ENCODE measurements around the gene FLRT3.

The FLRT3 gene

DNA sequence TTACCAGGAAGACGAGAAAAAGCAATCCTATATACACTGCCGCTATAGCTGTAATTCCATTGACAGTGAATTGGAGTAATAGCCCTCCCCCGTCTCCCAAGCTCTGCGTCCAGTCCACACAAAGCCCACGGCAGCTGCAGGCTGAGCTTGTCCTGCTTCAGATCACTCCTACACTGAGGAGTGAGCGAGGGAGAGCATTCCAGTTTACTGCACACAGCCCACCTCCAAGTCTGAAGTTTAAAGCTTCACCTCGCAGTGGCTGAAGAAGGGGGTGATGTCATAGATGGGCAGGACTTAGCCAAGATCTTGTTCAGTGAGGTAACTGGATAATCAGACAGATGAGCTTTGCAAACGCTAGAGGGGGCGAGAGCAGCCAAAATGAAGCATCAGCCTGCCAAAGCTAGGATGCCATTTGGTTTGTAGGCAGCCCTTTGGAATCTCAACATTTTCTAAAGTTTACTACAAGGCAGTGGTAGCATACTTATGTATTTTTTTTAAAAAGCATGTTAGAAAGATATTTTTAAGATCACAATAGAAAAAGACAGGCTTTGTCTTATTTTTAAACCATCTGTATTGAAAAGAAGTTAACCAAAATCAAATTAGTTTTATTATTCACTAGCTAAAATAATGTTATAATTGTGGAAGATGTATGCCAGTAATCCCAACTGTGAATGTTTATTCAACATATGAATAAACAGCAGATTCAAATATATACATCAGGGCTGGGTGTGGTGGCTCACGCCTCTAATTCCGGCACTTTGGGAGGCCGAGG lies at the start of gene FLRT3:
Gene FLRT3, minus strand, starts transcription at position 213 of the 772 bp plus-strand sequence. CDS start 10,106 bp downstream, outside the sequence.
- peak; percentile 99 for DNase-seq

DNA sequence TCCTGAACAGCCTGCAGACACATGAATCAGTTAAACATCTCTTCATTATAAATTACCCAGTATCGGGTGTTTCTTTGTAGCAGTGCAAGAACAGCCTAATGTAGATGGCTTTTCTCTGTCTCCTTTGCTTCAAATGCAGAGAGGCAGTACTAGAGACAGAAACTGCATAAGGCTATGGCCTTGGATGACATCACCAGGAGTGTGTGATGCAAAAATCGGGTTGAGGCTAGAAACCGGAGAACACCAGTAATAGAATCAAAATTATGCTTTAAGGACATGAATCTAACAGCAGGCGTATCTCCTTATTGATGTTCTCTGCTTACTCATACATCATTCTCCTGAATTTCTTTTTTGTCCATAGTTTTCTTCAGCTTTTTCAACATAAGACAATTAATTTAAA lies 49.3 kb upstream of the FLRT3 start:
- DNase-seq: peak; percentile 33

DNA sequence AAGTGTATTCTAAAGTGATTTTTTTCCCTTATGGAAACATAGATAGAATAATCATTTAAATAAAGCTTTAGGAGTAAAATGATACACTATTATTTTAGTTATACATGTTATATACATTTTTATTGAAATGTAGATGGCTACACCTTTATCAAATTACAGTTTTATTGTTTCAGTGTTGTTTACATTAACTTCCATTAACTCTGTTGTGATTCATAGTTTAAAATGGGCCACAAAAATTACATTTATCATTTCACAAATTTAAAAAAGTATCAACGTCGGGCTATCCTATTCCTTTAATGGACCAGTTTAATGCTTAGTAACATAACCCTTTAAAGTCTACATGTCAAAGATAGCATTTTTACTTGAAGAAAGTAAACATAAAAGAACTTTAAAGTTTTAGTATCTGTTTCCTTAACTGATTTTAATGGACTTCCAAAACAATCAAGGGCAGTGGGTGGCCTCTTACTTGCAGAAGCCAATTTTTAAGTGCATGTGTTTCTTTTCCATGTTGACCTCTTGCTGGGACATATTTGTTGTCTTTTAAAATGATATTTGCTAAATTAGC lies 47.8 kb upstream of the FLRT3 start:
- DNase-seq: peak; percentile 78

DNA sequence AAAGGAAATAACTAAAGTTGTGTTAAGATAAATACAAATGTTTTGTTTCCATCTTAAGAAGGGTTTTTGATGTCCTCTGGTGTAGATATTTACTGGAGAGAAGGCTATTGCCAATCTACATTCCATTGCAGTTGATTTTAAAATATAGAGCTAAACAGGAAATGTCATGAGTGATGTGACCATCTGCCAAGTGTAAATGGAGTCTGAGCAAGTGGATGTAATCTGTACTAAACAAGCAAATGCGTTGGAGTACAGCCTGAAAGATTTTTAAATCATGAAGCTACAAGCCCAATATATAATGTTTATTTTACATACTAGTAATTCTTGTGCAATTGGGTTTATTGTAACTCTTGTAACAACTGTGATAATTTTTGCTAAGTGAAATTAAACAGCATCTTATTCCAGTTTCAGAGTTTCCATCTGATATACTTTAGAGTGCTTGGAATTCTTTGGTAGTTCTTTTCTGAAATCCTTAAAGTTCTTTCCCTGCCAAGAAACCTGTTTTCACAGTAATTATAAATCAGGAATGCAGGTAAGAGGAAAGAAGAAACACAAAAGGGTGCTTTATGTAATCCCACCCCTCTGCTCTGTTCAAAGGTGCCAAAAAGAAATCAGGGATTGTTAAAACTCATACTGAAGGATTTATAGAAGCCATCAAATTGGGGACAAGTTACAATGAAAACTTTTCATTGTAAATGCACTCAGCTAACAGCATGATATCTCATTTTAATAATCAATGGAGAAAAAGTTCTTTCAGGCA lies 47.2 kb upstream of the FLRT3 start:
- peak; percentile 78 for DNase-seq

DNA sequence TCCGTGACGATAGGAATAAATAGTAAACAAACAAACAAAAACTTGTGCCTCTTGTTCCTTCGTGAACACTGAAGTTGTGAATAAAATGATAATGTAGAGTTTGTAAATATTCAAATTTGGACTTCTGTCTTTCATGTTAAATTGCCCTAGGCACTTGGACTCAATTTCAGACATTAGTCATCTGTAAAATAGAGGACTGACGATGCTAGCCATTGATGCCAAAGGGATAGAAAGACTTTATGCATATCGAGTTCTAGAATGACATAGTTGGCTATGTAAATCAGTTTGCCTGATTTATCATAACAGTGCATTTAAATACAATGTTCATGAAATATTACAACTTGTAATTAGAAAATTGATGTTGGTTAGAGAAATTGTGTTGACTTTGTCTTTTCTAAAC lies 45.9 kb upstream of the FLRT3 start:
- DNase-seq: peak; percentile 57

DNA sequence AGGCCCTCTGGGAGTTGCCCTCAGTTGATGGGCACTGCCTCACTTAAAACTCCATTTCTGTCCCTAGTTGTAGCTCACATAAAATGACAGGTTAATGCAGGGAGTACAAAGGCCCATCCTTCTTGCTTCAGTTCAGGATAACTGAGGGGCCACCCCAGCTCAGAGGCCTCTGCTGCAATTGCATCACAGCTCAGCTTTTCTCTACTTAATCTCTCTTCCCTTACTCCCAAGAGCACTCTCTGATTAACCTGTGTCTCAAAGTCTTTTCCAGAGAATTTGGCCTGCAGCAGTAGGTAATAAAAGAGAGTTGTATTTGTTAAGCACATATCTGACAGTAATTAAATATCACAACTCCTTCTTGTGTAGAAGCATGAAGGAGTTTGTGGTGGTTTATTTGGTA lies 40.9 kb upstream of the FLRT3 start:
- peak; percentile 66 for DNase-seq

DNA sequence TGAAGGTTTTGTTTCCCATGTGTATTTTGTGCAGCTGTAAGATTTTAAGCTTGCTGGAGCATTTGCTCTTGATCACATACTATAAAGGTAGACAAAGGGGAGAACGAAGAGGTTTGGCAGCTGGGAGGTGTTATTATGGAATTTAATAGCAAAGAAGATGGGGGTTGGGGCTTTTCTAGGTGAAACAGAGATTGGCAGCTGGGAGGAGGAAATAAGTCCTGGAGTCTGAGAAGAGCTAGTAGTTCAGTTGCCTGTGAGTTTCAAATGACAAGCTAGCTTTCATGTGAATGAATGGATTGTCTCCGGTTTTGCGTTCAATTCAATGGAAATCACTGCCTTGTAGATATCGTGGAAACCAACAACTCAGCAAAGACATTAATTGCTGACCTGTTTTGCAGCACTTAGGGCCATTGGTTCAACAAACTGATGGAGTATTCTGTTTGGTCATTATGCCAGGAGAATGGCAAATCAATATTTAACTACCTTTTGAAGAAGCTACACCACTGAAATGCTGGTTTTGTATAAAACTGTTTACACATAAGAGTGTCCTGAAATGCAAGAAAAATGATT lies 38.1 kb upstream of the FLRT3 start:
- DNase-seq: peak; percentile 94

DNA sequence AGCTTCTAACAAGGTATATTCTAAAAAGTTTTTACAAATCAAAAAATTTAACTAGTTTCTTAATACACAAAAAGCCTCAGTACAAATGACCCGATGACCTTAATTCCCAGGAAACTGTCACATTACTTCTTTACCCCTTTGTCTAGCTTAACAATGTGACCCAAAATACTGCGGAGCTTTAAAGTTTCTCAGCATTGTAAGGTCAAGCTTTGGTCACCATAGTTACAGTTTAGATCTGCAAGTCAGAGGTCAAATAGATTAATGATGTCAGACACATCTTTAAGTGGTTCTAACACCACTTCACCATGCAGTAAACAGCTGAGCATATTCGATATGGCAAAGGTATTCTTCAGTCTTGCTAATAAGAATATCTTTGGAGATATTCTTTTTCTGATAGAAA lies 36.8 kb upstream of the FLRT3 start:
- DNase-seq: peak; percentile 18

DNA sequence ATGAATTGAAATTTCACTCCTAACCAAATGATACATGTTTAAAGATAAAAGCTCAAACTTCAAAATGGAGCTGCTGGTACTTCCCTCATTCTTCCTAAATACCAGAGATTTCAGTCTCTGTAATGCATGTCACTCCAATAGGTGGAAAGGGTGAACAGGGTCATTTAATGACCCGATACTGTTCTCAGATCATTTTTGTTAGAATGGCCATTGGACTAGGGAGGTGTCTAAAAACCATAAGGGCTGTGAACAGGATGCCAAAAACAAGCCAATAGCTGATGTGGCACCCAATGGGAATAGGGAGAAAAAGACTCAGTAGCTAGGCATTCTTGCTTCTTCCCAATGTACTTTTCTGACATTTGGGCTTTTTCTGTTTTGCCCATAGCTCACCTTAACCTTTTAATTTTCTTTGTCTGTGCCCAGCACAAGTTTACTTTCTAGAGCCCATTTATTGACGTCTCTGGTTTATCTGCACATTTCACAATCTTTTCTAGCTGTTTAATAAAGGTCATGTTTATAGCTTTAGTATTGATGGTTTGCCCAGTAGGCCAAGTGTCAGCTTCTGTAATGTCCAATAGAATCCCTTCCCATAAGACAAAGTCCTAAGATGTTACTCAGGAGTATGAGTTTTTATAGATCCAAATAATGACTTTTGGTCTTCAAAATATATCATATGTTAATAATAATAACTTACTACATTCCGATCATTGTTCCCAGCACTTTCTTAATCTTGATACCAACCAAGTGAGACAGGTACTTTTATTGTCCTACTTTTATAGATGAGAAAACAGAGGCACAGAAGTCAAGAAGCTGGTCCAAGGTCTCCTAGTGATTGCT lies 24.3 kb upstream of the FLRT3 start:
- no peak for DNase-seq

DNA sequence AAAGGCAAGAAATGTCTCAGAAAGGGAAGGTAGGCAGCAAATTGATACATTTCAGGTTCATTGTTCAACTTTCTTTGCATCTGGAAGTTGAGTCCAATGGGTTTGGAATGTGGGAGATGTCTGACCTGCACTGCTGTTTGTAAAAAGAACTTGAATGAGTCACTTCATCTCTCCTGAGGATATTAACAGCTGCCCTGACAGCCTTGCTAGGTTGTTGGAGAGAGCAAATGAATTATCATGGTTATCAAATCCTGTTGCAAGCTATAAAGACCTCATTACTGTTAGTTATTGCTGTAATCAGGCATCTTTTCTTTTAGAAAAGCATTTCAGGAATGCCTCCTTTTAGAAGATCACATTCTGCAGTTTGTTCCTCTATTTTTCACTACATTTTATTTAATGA lies 23.0 kb upstream of the FLRT3 start:
- peak; percentile 22 for DNase-seq

DNA sequence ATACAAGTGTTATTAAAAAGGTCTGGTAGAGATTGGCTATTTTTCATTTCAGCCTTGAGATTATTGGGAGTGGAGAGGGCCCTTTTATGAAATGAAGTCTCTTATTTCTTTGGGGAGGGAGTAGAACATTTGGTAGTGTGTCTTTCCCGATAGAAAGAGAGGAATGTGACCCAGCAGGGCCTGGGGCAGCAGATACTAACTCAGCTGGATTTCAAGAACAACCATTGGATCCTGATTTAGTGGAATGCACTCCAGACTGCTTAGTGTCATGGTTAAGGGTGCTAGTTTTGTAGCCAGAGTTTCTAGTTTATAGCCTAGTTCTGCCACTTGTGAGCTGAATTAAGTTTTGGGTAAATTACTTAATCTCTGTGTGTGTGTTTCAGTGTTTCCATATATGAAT lies 18.4 kb upstream of the FLRT3 start:
- no peak for DNase-seq

DNA sequence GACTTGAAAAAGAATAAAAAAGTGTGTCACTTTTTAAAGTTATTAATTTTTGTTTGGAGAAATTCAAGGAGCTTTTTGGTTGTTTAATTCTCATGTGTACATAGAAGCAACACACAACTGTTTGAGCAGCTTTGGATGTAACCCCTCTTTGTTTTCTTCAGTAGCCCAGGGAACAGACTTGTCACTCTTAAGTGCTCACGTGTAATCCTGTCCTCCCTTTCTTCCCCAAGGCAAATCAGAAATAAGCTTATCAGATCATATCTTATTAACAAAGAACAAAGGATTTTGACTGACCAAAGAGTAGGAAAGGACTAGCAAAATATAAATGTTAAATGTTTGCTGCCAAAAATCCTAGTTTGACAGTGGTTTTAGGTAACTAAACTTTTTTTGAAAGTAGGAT lies 7.3 kb upstream of the FLRT3 start:
- DNase-seq: peak; percentile 45

DNA sequence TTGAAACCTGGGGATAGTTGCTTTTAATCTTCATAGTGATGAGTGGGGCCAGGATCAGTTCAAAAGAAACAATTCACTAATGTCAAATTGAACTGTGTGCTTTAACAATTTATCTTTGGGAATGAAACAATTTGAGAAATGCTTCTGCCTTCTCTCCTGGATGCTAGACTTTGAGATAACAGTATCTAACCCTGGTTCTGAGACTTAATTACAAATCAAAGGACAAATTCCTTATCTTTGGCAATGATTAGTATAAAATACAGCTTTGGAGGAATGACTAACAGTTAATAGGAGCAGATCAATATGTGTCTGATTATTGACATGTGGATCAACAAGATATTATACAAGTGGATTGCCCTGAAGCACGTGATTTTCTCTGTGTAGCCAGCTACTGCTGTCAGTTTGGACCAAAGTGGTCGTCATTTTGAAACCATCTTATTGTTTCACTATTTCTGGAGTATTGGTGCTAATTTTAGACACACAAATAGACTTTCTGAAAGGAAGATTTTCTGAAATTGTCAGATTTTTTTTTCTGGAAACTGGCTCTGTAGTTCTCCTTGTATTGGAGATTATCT lies 6.2 kb upstream of the FLRT3 start:
- no peak for DNase-seq

DNA sequence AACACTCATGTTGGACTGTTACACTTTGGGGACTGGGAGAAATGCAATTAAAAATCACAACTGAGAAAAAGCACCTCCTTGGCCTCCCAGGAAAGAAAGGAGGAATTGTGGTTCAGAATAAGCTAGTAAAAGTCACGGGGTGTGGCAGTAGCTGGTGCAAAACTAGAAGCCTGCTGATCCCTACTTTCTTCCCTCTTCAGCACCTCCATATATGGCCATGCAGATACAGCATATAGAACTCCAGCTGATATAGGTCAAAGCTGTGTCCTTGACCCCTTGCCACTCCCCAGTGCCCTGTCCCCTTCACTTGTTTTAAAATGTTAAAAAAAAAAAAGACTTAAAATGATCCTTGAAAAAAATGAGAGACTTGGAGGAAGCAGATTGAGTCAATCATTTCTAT lies 5.5 kb upstream of the FLRT3 start:
- DNase-seq: no peak

DNA sequence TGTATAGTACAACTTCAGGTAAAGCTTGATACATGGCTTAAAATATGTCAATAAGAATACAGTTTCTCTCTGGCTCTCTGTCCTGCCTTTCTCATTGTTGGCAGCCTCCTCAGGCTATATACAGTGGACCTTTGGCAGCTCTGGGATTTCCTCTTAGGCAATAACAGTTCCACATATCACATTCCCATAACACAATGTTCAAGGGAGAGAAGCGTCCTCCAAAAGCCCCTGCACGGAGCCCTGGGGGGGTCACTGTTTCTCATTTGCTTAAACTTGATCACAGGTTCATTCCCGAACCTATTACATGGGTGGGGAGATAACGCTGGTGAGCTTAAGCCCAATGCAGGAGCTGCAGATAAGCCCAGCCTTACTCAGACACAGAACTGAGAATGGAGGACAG lies 4.4 kb upstream of the FLRT3 start:
- no peak for DNase-seq

DNA sequence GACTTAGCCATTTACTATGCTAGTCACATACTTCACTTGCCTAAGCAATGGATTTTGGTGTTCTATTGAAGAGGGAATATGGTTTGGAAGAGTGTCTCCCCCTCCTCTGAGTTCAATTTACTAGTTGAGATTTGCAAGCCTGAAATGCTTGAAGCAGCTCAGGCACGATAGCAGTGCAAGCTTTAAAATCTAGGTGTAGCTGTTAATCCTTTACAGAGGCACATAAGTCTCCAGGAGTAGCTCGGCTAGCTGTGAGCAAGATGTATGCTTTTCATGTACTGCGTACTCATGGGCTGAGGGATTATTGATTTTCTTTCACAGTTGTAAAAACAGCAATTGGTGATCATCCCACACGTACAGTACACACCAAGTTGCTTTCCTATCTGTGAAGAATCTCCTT lies 726 bp downstream of the FLRT3 start:
- DNase-seq: peak; percentile 84

DNA sequence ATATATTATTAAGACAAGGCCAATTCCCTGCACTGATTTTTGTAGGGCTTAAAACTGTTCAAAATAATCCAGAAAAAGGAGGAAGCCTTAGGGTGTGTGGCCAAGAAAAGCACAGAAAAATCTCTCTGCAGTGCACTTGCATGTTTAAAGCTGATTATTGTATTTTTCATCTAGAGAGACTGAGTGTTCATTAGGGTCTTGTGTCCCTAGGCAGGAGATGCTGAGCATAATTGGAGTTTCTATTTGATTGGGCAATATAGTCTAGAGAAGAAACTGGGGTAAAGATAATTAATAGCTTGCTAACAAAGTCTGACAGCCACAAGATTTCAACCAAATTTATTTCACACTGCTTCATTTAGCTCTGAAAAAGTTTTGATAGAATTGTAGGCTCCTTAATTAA lies 2.4 kb downstream of the FLRT3 start:
- DNase-seq: peak; percentile 70

DNA sequence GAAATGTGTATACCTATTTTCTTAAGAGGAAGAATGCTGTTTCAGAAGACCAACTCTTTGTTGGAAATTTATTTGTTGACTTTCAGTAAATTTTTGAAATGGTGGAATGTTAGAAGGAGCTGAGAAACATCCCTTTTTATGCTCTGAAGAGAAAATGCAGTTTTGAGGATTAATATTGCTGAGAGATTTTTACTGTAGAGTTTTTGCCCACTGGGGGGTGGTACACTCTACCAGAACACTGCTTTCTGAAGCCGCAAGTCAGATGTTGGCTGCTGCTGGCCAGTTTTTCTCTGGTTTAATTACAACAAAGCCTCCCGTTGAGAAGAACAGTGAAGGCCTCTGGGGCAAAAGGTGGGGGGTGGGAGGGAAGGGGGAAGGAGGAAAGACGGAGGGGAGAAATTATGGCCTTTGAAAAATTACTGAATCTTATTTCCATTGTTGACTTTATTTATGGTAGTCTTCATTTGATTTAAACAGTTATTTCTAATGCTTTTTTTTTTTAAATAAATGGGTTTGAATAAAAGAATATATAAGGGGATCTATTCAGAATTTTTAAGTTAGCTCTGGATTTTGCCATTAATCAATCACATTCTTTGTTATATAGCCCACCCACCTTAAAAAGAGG lies 3.0 kb downstream of the FLRT3 start:
- peak; percentile 97 for DNase-seq

DNA sequence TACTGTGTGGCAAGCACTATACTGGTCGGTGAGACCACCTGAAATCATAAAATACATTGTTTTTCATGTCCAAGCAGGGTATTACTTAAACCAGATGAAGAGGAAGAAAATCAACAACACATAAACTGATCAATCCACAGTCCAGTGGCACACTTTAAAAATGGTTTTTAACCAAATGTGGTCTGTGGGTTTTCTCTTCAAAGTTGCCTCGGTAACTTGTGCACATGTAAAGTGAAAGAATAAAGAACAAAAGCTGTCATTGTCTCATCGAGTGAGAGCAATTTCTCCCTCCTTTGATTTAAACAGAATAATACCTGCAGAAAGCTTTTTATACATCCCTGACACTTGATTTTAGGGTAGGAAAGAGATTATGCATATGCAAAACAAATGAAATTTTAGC lies 3.7 kb downstream of the FLRT3 start:
- DNase-seq: no peak

DNA sequence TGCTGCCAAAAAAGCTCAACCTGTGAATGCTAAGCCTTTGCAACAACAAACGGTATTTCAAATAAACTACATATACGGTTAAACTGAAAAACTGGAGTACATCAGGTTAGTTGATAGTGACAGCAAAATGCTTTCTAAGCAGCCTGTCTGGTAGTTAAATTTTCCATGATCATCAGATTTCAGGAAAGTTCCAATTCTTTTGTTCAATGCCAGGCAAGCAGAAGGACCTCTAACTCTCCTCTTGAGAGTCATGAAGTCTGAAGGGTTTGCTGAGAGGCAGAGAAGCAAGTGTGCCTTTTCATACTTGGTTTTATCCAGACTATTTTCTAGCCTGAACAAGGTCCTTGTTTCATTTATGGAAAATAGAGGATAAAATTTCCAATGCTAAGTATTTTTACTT lies 4.5 kb downstream of the FLRT3 start:
- DNase-seq: peak; percentile 48

DNA sequence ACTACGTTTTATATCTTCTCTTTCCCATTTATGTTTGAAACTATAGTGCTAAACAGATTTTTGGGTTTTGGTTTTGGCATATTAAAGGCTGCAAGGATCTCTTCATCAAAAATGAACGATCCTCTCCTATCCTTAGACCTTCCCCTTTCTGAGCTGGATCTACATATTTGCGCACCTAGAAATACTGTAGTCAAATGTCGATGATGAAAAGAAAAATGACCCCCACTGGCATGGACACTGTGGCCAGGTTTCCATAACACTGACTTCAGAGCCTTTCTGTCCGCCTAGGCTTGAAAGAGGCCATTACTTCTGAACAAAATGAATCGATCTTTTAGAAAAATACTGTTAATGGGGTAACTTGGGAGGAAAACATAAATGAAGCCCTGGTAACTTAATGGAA lies 5.8 kb downstream of the FLRT3 start:
- DNase-seq: no peak

DNA sequence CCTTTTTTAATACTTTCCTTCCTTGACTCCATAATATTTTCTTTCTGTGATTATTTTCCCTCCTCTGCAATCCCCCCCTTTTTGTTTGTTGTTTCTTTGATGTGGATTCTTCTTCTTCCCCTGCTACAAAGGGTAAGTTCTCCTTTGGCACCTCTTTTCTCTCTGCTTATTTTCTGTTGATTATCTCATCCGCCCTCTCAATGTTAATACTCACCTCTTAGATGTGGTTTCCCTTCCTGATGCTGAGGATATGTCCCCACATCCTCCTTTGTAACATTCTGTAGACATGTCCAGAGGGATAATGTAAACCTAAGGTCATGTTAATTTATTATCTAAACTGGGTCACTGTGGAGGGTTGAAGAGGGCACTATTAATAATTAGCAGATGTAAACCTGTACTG lies 17.7 kb downstream of the FLRT3 start:
- no peak for DNase-seq
